Measurements from ENCODE around the gene ANKH.

Gene ANKH

GRCh38 chr5:14702238-14702839, 169.2 kb downstream of the ANKH start:
- H3K27ac ChIP-seq (ENCODE audit: low read depth, low read length) = no peak overlapping the region
- H3K4me1 ChIP-seq (ENCODE audit: control insufficient read depth, insufficient read depth, low read length, unreplicated experiment) = peaks cover 14% of the 10 kb centered on the region
- H3K27me3 ChIP-seq (ENCODE audit: insufficient read depth, low read length) = no peaks in the 10 kb centered on the region
- H3K79me2 ChIP-seq (ENCODE audit: control insufficient read depth, insufficient read depth, low read length, unreplicated experiment) = no peaks in the 10 kb centered on the region
- H2AFZ ChIP-seq (ENCODE audit: low read length, unreplicated experiment) = no peak overlapping the region
- peaks cover 18% of the 10 kb centered on the region for H3K36me3 ChIP-seq (ENCODE audit: insufficient read depth, low read length)
- no peak overlapping the region for H3K4me3 ChIP-seq (ENCODE audit: low read depth, low read length)

- Histone ChIP-seq H3K4me1 (ENCODE audit: control insufficient read depth, insufficient read depth, low read length, unreplicated experiment) (peaks cover 10% of the 10 kb centered on the region), H3K79me2 (ENCODE audit: control insufficient read depth, insufficient read depth, low read length, unreplicated experiment) (no peaks in the 10 kb centered on the region), H3K27me3 (ENCODE audit: insufficient read depth, low read length) (no peaks in the 10 kb centered on the region), H3K4me3 (ENCODE audit: low read depth, low read length) (no peak overlapping the region), H3K27ac (ENCODE audit: low read depth, low read length) (no peak overlapping the region), H2AFZ (ENCODE audit: low read length, unreplicated experiment) (no peak overlapping the region), H3K36me3 (ENCODE audit: insufficient read depth, low read length) (peaks cover 18% of the 10 kb centered on the region)
These were observed 170.0 kb downstream of the ANKH start for GRCh38 chr5:14701556-14701955.

GRCh38 chr5:14700478-14701436, 170.8 kb downstream of the ANKH start:
- no peak overlapping the region for H3K27ac ChIP-seq (ENCODE audit: low read depth, low read length)
- peaks cover 25% of the 10 kb centered on the region for H3K36me3 ChIP-seq (ENCODE audit: insufficient read depth, low read length)

GRCh38 chr5:14699807-14700400, 171.7 kb downstream of the ANKH start:
- H3K27me3 ChIP-seq (ENCODE audit: insufficient read depth, low read length) = no peaks in the 10 kb centered on the region
- H3K4me1 ChIP-seq (ENCODE audit: control insufficient read depth, insufficient read depth, low read length, unreplicated experiment) = no peaks in the 10 kb centered on the region
- H3K79me2 ChIP-seq (ENCODE audit: control insufficient read depth, insufficient read depth, low read length, unreplicated experiment) = no peaks in the 10 kb centered on the region
- H3K4me3 ChIP-seq (ENCODE audit: low read depth, low read length) = no peak overlapping the region
- H3K27ac ChIP-seq (ENCODE audit: low read depth, low read length) = no peak overlapping the region
- H2AFZ ChIP-seq (ENCODE audit: low read length, unreplicated experiment) = no peak overlapping the region
- peaks cover 29% of the 10 kb centered on the region for H3K36me3 ChIP-seq (ENCODE audit: insufficient read depth, low read length)

More at GRCh38 chr5:14700478-14701436, 170.8 kb downstream of the ANKH start:
- Histone ChIP-seq H3K4me3 (ENCODE audit: low read depth, low read length) (no peak overlapping the region), H3K79me2 (ENCODE audit: control insufficient read depth, insufficient read depth, low read length, unreplicated experiment) (no peaks in the 10 kb centered on the region), H3K4me1 (ENCODE audit: control insufficient read depth, insufficient read depth, low read length, unreplicated experiment) (peaks cover 2% of the 10 kb centered on the region), H3K27me3 (ENCODE audit: insufficient read depth, low read length) (no peaks in the 10 kb centered on the region), H2AFZ (ENCODE audit: low read length, unreplicated experiment) (no peak overlapping the region)

- Histone ChIP-seq H3K4me3 (ENCODE audit: low read depth, low read length) (no peak overlapping the region), H3K4me1 (ENCODE audit: control insufficient read depth, insufficient read depth, low read length, unreplicated experiment) (no peaks in the 10 kb centered on the region), H3K36me3 (ENCODE audit: insufficient read depth, low read length) (peaks cover 33% of the 10 kb centered on the region), H3K27me3 (ENCODE audit: insufficient read depth, low read length) (no peaks in the 10 kb centered on the region), H3K27ac (ENCODE audit: low read depth, low read length) (no peak overlapping the region), H3K79me2 (ENCODE audit: control insufficient read depth, insufficient read depth, low read length, unreplicated experiment) (no peaks in the 10 kb centered on the region), H2AFZ (ENCODE audit: low read length, unreplicated experiment) (no peak overlapping the region)
These were observed 172.4 kb downstream of the ANKH start for GRCh38 chr5:14699159-14699558.

GRCh38 chr5:14698495-14698894, 173.1 kb downstream of the ANKH start:
- H3K4me3 ChIP-seq (ENCODE audit: low read depth, low read length) = no peak overlapping the region
- no peaks in the 10 kb centered on the region for H3K79me2 ChIP-seq (ENCODE audit: control insufficient read depth, insufficient read depth, low read length, unreplicated experiment)
- no peak overlapping the region for H3K27ac ChIP-seq (ENCODE audit: low read depth, low read length)
- H3K36me3 ChIP-seq (ENCODE audit: insufficient read depth, low read length) = peaks cover 40% of the 10 kb centered on the region
- no peaks in the 10 kb centered on the region for H3K27me3 ChIP-seq (ENCODE audit: insufficient read depth, low read length)
- H3K4me1 ChIP-seq (ENCODE audit: control insufficient read depth, insufficient read depth, low read length, unreplicated experiment) = no peaks in the 10 kb centered on the region
- no peak overlapping the region for H2AFZ ChIP-seq (ENCODE audit: low read length, unreplicated experiment)

GRCh38 chr5:14696851-14697250, 174.7 kb downstream of the ANKH start:
- no peaks in the 10 kb centered on the region for H3K4me1 ChIP-seq (ENCODE audit: control insufficient read depth, insufficient read depth, low read length, unreplicated experiment)
- H3K79me2 ChIP-seq (ENCODE audit: control insufficient read depth, insufficient read depth, low read length, unreplicated experiment) = no peaks in the 10 kb centered on the region
- no peak overlapping the region for H2AFZ ChIP-seq (ENCODE audit: low read length, unreplicated experiment)
- peaks cover 48% of the 10 kb centered on the region for H3K36me3 ChIP-seq (ENCODE audit: insufficient read depth, low read length)
- H3K27me3 ChIP-seq (ENCODE audit: insufficient read depth, low read length) = no peaks in the 10 kb centered on the region
- no peak overlapping the region for H3K27ac ChIP-seq (ENCODE audit: low read depth, low read length)
- H3K4me3 ChIP-seq (ENCODE audit: low read depth, low read length) = no peak overlapping the region

- H3K4me3 ChIP-seq (ENCODE audit: low read depth, low read length) = no peak overlapping the region
- H3K36me3 ChIP-seq (ENCODE audit: insufficient read depth, low read length) = peaks cover 55% of the 10 kb centered on the region
- no peaks in the 10 kb centered on the region for H3K79me2 ChIP-seq (ENCODE audit: control insufficient read depth, insufficient read depth, low read length, unreplicated experiment)
- H3K27ac ChIP-seq (ENCODE audit: low read depth, low read length) = no peak overlapping the region
- H3K27me3 ChIP-seq (ENCODE audit: insufficient read depth, low read length) = no peaks in the 10 kb centered on the region
- H3K4me1 ChIP-seq (ENCODE audit: control insufficient read depth, insufficient read depth, low read length, unreplicated experiment) = no peaks in the 10 kb centered on the region
- H2AFZ ChIP-seq (ENCODE audit: low read length, unreplicated experiment) = no peak overlapping the region
These were observed 175.5 kb downstream of the ANKH start for GRCh38 chr5:14696057-14696456.

GRCh38 chr5:14695152-14695551, 176.4 kb downstream of the ANKH start:
- Histone ChIP-seq H3K4me3 (ENCODE audit: low read depth, low read length) (no peak overlapping the region), H2AFZ (ENCODE audit: low read length, unreplicated experiment) (no peak overlapping the region), H3K27ac (ENCODE audit: low read depth, low read length) (no peak overlapping the region), H3K27me3 (ENCODE audit: insufficient read depth, low read length) (no peaks in the 10 kb centered on the region), H3K36me3 (ENCODE audit: insufficient read depth, low read length) (peaks cover 63% of the 10 kb centered on the region), H3K79me2 (ENCODE audit: control insufficient read depth, insufficient read depth, low read length, unreplicated experiment) (no peaks in the 10 kb centered on the region), H3K4me1 (ENCODE audit: control insufficient read depth, insufficient read depth, low read length, unreplicated experiment) (no peaks in the 10 kb centered on the region)

GRCh38 chr5:14693070-14693469, 178.5 kb downstream of the ANKH start:
- Histone ChIP-seq H2AFZ (ENCODE audit: low read length, unreplicated experiment) (no peak overlapping the region), H3K36me3 (ENCODE audit: insufficient read depth, low read length) (peaks cover 61% of the 10 kb centered on the region), H3K27ac (ENCODE audit: low read depth, low read length) (no peak overlapping the region), H3K4me3 (ENCODE audit: low read depth, low read length) (no peak overlapping the region), H3K4me1 (ENCODE audit: control insufficient read depth, insufficient read depth, low read length, unreplicated experiment) (no peaks in the 10 kb centered on the region), H3K79me2 (ENCODE audit: control insufficient read depth, insufficient read depth, low read length, unreplicated experiment) (no peaks in the 10 kb centered on the region), H3K27me3 (ENCODE audit: insufficient read depth, low read length) (no peaks in the 10 kb centered on the region)

All from ACC112 (cell line).